NCI-H2171 treated with DMSO at 0.1 percent for 48 hours (cell line): ENCODE measurements around the gene BCR.

Source experiments
- DNase-seq: peaks from one replicate; lab custom pipeline; 2025; lab: John Stamatoyannopoulos, UW

Gene BCR

GRCh38 chr22:23218053-23218866, 38.0 kb downstream of the BCR start:
- no peak for DNase-seq

- DNase-seq = peak; percentile 91
These were observed 38.5 kb downstream of the BCR start for GRCh38 chr22:23218867-23219251.

GRCh38 chr22:23219317-23219716, 39.0 kb downstream of the BCR start:
- no peak for DNase-seq

- peak; percentile 75 for DNase-seq
These were observed 39.6 kb downstream of the BCR start for GRCh38 chr22:23219822-23220484.

- DNase-seq = peak; percentile 20
These were observed 40.4 kb downstream of the BCR start for GRCh38 chr22:23220485-23221350.

GRCh38 chr22:23221351-23221804, 41.1 kb downstream of the BCR start:
- DNase-seq = no peak

GRCh38 chr22:23222033-23222792, 41.9 kb downstream of the BCR start:
- no peak for DNase-seq

GRCh38 chr22:23222793-23223568, 42.7 kb downstream of the BCR start:
- DNase-seq = no peak

- no peak for DNase-seq
These were observed 43.4 kb downstream of the BCR start for GRCh38 chr22:23223569-23224317.

- DNase-seq = no peak
These were observed 44.5 kb downstream of the BCR start for GRCh38 chr22:23224846-23225245.

GRCh38 chr22:23225337-23225723, 45.0 kb downstream of the BCR start:
- no peak for DNase-seq

- peak; percentile 43 for DNase-seq
These were observed 45.6 kb downstream of the BCR start for GRCh38 chr22:23225724-23226496.

GRCh38 chr22:23226497-23226850, 46.2 kb downstream of the BCR start:
- DNase-seq = peak; percentile 43

- DNase-seq = peak; percentile 62
These were observed 47.1 kb downstream of the BCR start for GRCh38 chr22:23227380-23227779.

- no peak for DNase-seq
These were observed 48.2 kb downstream of the BCR start for GRCh38 chr22:23228503-23228902.

GRCh38 chr22:23229646-23230045, 49.3 kb downstream of the BCR start:
- no peak for DNase-seq

GRCh38 chr22:23230348-23231068, 50.2 kb downstream of the BCR start:
- no peak for DNase-seq

- no peak for DNase-seq
These were observed 51.3 kb downstream of the BCR start for GRCh38 chr22:23231471-23232093.
